Hepatocyte (in vitro differentiated cells): ENCODE results near the gene AMFR. TPM values are rescaled to one million over a fixed set of nuclear protein-coding genes. Genes with fewer than 3 reads are reported as not detected.
"Not testable (repeated sequence)": the region's sequence is repeated elsewhere in the genome, so short reads cannot be mapped to it uniquely, and the experiment has no call there.

Experiments used
- DNase-seq: peaks from one replicate; pipeline ENCODE4 v3.0.0-alpha.2; 2016; ENCODE audit warnings: low spot score
- H2AFZ ChIP-seq: fragments of 200-600 bp; sonication (generic); 2 replicates; pipeline ENCODE4 v1.6.0; 2016; ENCODE audit warnings: antibody characterized with exemption, mild to moderate bottlenecking
- H3K27ac ChIP-seq: fragments of 200-600 bp; sonication (generic); 2 replicates; pipeline ENCODE4 v1.5.1; 2016; ENCODE audit warnings: mild to moderate bottlenecking
- H3K27me3 ChIP-seq: fragments of 200-600 bp; sonication (generic); 2 replicates; pipeline ENCODE4 v1.6.1; 2016
- H3K36me3 ChIP-seq: fragments of 200-600 bp; sonication (generic); replicated peaks from 2 replicates; pipeline ENCODE4 v1.5.1; 2016; ENCODE audit warnings: low read depth; ENCODE audit not compliant: insufficient read depth
- H3K4me1 ChIP-seq: fragments of 200-600 bp; sonication (generic); 2 replicates; pipeline ENCODE4 v1.5.1; 2016; ENCODE audit warnings: mild to moderate bottlenecking, moderate library complexity; ENCODE audit not compliant: insufficient read depth
- H3K4me2 ChIP-seq: fragments of 200-600 bp; sonication (generic); 2 replicates; pipeline ENCODE4 v1.6.0; 2016
- H3K4me3 ChIP-seq: fragments of 200-600 bp; sonication (generic); 2 replicates; pipeline ENCODE4 v1.5.1; 2016; ENCODE audit warnings: mild to moderate bottlenecking
- H3K79me2 ChIP-seq: fragments of 200-600 bp; sonication (generic); 2 replicates; pipeline ENCODE4 v1.6.0; 2017; ENCODE audit warnings: mild to moderate bottlenecking
- H3K9me2 ChIP-seq: fragments of 200-600 bp; sonication (generic); replicated peaks from 2 replicates; pipeline ENCODE4 v1.6.0; 2017; ENCODE audit warnings: mild to moderate bottlenecking; ENCODE audit not compliant: insufficient read depth
- H3K9me3 ChIP-seq: fragments of 200-600 bp; sonication (generic); 2 replicates; pipeline ENCODE4 v1.5.1; 2016; ENCODE audit warnings: low read depth, mild to moderate bottlenecking
- H4K20me1 ChIP-seq: fragments of 200-600 bp; sonication (generic); 2 replicates; pipeline ENCODE4 v1.6.0; 2016; ENCODE audit warnings: mild to moderate bottlenecking; ENCODE audit not compliant: insufficient read depth, poor library complexity, severe bottlenecking
- EZH2 ChIP-seq: fragments of 200-600 bp; sonication (generic); IDR thresholded peaks from 2 replicates; pipeline ENCODE4 v1.6.1; 2016; ENCODE audit warnings: antibody characterized with exemption, mild to moderate bottlenecking, borderline replicate concordance
- EZH2phosphoT487 ChIP-seq: fragments of 200-600 bp; sonication (generic); IDR thresholded peaks from one replicate; pipeline ENCODE4 v1.6.1; 2018; ENCODE audit warnings: antibody characterized with exemption, mild to moderate bottlenecking, low read depth, moderate library complexity; ENCODE audit not compliant: unreplicated experiment, severe bottlenecking
- WGBS: methylation state at CpG from one replicate; pipeline ENCODE4 v1.1.6; 2016; ENCODE audit warnings: low lambda C conversion rate; ENCODE audit errors: missing lambda C conversion rate; 5-methylcytosine and 5-hydroxymethylcytosine counted together
- polyA plus RNA-seq: library from polyadenylated mRNA; unstranded; fragments of >200 nt; fragmentation: Nextera tagmentation; extraction: Ambion mirVana; gene quantifications from 2 replicates; pipeline ENCODE4 v1.2.1, GENCODE V29; 2016
- total RNA-seq: library from RNA; depleted of rRNA; stranded (reverse); fragments of >200 nt; gene quantifications from 2 replicates; pipeline ENCODE4 v1.2.3, GENCODE V29; 2014
- TF ChIP-seq, protein P1 (sequence below): fragments of 200-600 bp; sonication (generic); IDR thresholded peaks from 2 replicates; pipeline ENCODE4 v1.5.1; 2016; ENCODE audit warnings: antibody characterized with exemption, mild to moderate bottlenecking; ENCODE audit not compliant: poor library complexity

AMFR gene
- total and polyA plus RNA-seq, 2 experiments from 2014 or later = 67.2 to 135 TPM

- Histone ChIP-seq H2AFZ (no peak overlapping the region), H3K9me2 (no peaks in the 10 kb centered on the region), H3K4me2 (no peak overlapping the region), H3K27ac (no peak overlapping the region), H4K20me1 (no peaks in the 10 kb centered on the region), H3K4me3 (no peak overlapping the region), H3K9me3 (no peaks in the 10 kb centered on the region), H3K27me3 (no peaks in the 10 kb centered on the region), H3K36me3 (no peaks in the 10 kb centered on the region), H3K4me1 (no peaks in the 10 kb centered on the region), H3K79me2 (peaks cover 3% of the 10 kb centered on the region)
- WGBS = 58% methylated on average over 5 of the region's 5 CpGs
- no peak for TF ChIP-seq EZH2phosphoT487
- TF ChIP-seq, protein P1, sequence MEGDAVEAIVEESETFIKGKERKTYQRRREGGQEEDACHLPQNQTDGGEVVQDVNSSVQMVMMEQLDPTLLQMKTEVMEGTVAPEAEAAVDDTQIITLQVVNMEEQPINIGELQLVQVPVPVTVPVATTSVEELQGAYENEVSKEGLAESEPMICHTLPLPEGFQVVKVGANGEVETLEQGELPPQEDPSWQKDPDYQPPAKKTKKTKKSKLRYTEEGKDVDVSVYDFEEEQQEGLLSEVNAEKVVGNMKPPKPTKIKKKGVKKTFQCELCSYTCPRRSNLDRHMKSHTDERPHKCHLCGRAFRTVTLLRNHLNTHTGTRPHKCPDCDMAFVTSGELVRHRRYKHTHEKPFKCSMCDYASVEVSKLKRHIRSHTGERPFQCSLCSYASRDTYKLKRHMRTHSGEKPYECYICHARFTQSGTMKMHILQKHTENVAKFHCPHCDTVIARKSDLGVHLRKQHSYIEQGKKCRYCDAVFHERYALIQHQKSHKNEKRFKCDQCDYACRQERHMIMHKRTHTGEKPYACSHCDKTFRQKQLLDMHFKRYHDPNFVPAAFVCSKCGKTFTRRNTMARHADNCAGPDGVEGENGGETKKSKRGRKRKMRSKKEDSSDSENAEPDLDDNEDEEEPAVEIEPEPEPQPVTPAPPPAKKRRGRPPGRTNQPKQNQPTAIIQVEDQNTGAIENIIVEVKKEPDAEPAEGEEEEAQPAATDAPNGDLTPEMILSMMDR = no peak
- TF ChIP-seq EZH2 = no peak
- DNase-seq = no peak
These were observed 24.9 kb downstream of the AMFR start for GRCh38 chr16:56400458-56400857.

- WGBS = 96% methylated on average over 2 of the region's 2 CpGs
- H3K36me3 ChIP-seq = no peaks in the 10 kb centered on the region
- TF ChIP-seq, protein P1 = no peak
- no peak for TF ChIP-seq EZH2
- no peak for TF ChIP-seq EZH2phosphoT487
These were observed 25.9 kb downstream of the AMFR start for GRCh38 chr16:56399486-56399885.

DNA sequence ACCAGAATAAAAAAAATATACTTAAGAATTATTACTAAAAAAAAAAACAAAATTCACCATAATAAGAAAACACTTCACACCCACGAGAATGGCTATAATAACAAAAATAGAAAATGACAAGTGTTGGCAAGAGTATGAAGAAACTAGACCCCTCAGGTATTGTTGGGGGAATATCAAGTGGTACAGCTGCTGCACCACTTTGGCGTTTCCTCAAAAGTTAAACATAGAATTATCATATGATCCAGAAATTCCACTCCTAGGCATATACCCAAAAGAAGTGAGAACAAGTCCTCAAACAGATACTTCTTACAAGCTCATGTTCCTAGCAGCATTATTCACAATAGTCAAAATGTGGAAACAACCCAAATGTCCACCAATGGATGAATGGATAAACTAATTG lies 26.3 kb downstream of the AMFR start:
- peaks cover 3% of the 10 kb centered on the region for H3K79me2 ChIP-seq
- no peaks in the 10 kb centered on the region for H3K36me3 ChIP-seq
- no peak overlapping the region for H2AFZ ChIP-seq
- H3K9me3 ChIP-seq = no peaks in the 10 kb centered on the region
- 93% methylated on average over 2 of the region's 2 CpGs for WGBS
- no peak overlapping the region for H3K27ac ChIP-seq
- no peaks in the 10 kb centered on the region for H3K9me2 ChIP-seq
- TF ChIP-seq, protein P1 = no peak
- TF ChIP-seq EZH2 (no peak), EZH2phosphoT487 (no peak)
- no peaks in the 10 kb centered on the region for H4K20me1 ChIP-seq
- no peaks in the 10 kb centered on the region for H3K27me3 ChIP-seq
- H3K4me3 ChIP-seq = no peak overlapping the region
- no peak overlapping the region for H3K4me2 ChIP-seq
- no peak for DNase-seq
- no peaks in the 10 kb centered on the region for H3K4me1 ChIP-seq

More at GRCh38 chr16:56399486-56399885, 25.9 kb downstream of the AMFR start:
- H2AFZ ChIP-seq = no peak overlapping the region
- H3K27me3 ChIP-seq = no peaks in the 10 kb centered on the region
- H3K9me2 ChIP-seq = no peaks in the 10 kb centered on the region
- H3K79me2 ChIP-seq = peaks cover 3% of the 10 kb centered on the region
- no peak overlapping the region for H3K4me2 ChIP-seq
- H4K20me1 ChIP-seq = no peaks in the 10 kb centered on the region
- H3K27ac ChIP-seq = no peak overlapping the region
- H3K4me1 ChIP-seq = no peaks in the 10 kb centered on the region
- DNase-seq = no peak
- H3K9me3 ChIP-seq = no peaks in the 10 kb centered on the region
- no peak overlapping the region for H3K4me3 ChIP-seq

DNA sequence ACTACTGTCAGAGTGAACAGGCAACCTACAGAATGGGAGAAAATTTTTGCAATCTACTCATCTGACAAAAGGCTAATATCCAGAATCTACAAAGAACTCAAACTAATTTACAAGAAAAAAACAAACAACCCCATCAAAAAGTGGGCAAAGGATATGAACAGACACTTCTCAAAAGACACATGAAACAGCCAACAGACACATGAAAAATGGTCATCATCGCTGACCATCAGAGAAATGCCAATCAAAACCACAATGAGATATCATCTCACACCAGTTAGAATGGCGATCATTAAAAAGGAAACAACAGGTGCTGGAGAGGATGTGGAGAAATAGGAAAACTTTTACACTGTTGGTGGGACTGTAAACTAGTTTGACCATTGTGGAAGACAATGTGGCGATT lies 28.6 kb downstream of the AMFR start:
- H3K4me2 ChIP-seq, H3K27ac ChIP-seq, H4K20me1 ChIP-seq, H3K9me3 ChIP-seq, H3K4me3 ChIP-seq, H3K9me2 ChIP-seq, H3K36me3 ChIP-seq, H2AFZ ChIP-seq, H3K79me2 ChIP-seq, H3K27me3 ChIP-seq, H3K4me1 ChIP-seq, DNase-seq: not testable (repeated sequence)
- 88% methylated on average over 3 of the region's 3 CpGs for WGBS
